Subcutaneous abdominal adipose tissue (tissue), 5 donors: ENCODE measurements around the gene MDGA2.

ENCODE experiments used
- H3K27ac ChIP-seq: one replicate; pipeline ENCODE4 v1.7.0; 2013; ENCODE audit warnings: low read depth, mild to moderate bottlenecking, inconsistent platforms, low read length, moderate library complexity
- H3K27me3 ChIP-seq, 5 donors: one replicate each; pipeline ENCODE4 v1.7.0; 2013; ENCODE audit warnings: low read length in 5 of 5, inconsistent platforms in 1 of 5; ENCODE audit not compliant: control insufficient read depth in 5 of 5, insufficient read depth in 4 of 5
- H3K36me3 ChIP-seq, 5 donors: one replicate each; pipeline ENCODE4 v1.7.0; 2013; ENCODE audit warnings: low read length in 5 of 5; ENCODE audit not compliant: control insufficient read depth in 5 of 5, insufficient read depth in 5 of 5
- H3K4me1 ChIP-seq, 5 donors: one replicate each; pipeline ENCODE4 v1.7.0; 2013; ENCODE audit warnings: low read length in 5 of 5, mild to moderate bottlenecking in 3 of 5, moderate library complexity in 1 of 5; ENCODE audit not compliant: control insufficient read depth in 5 of 5, insufficient read depth in 5 of 5
- H3K4me3 ChIP-seq, 5 donors: one replicate each; pipeline ENCODE4 v1.7.0; 2013; ENCODE audit warnings: low read length in 5 of 5, low read depth in 1 of 5
- H3K9ac ChIP-seq, 5 donors: one replicate each; pipeline ENCODE4 v1.7.0; 2013; ENCODE audit warnings: low read length in 5 of 5, mild to moderate bottlenecking in 4 of 5, moderate library complexity in 3 of 5
- H3K9me3 ChIP-seq, 5 donors: one replicate each; pipeline ENCODE4 v1.7.0; 2013; ENCODE audit warnings: low read length in 5 of 5; ENCODE audit not compliant: control insufficient read depth in 5 of 5
- donor health status: healthy.
- donor health status: healthy.
- donor health status: healthy.
- donor health status: healthy.
- donor health status: healthy.

The MDGA2 gene

DNA sequence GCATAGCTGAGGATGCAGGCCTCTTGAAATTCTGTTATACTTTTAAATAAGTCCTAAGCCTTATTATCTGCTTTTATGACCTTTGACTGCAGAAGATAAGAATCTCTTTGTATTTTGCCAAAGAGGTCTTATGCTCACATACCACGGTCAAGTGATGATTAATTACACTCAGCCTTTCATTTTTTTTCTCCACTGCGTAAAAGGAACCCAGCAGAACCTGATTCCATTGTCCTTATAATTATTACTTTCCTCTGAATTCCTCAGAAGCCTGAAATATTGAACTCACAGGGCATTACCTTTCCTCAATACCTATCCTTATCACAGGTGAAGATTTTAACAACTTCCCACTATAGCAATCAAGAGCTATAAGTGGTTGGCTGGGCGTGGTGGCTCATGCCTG, 525.1 kb downstream of the MDGA2 start:
- Histone ChIP-seq H3K4me1 (no peaks in the 10 kb centered on the region), H3K27ac (no peak overlapping the region), H3K9me3 (peaks cover 0 to 6% (median 0%) of the 10 kb centered on the region in 5 donors), H3K4me3 (no peak overlapping the region), H3K36me3 (no peaks in the 10 kb centered on the region), H3K27me3 (no peaks in the 10 kb centered on the region), H3K9ac (no peak overlapping the region)

DNA sequence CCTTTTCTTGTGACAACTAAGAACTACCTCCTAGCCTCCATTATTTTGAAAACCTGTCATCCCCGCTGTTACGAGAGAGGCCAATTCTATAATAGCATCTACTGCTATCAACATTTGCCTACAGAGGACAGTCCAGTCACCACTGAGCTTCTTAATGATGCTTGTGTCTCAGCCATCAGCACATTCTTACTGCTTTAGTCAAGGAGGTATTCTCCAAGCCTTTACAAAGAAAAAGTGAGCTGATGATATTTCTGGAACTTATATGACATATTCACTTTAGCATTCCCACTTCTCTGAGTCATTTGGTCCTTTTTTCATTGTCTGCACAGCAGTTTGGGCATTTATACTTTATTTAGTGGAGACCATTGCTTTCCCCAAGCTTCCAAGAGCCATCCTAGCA, 526.1 kb downstream of the MDGA2 start:
- Histone ChIP-seq H3K36me3 (no peaks in the 10 kb centered on the region), H3K9ac (no peak overlapping the region), H3K9me3 (no peaks in the 10 kb centered on the region), H3K27me3 (no peaks in the 10 kb centered on the region), H3K4me1 (no peaks in the 10 kb centered on the region), H3K4me3 (no peak overlapping the region), H3K27ac (no peak overlapping the region)

DNA sequence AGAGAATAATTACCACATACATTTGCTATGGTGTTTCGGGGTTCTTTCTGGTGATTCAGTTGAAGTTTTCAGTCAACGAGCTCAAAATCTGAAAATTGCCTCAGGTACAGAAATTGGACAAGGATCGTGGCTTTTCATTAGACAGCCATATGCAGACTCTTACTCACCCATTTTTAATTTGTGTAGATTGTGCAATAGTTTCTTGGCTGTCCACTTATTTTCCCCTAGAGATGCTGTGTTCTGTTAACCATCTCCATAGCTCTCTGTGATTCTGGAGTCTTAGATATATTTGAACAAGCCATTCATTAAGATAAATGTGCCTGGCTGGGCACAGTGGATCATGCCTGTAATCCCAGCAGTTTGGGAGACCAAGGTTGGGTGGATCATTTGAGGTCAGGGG, 526.7 kb downstream of the MDGA2 start:
- Histone ChIP-seq H3K36me3 (no peaks in the 10 kb centered on the region), H3K4me3 (no peak overlapping the region), H3K9ac (no peak overlapping the region), H3K9me3 (no peaks in the 10 kb centered on the region), H3K27me3 (no peaks in the 10 kb centered on the region), H3K27ac (no peak overlapping the region), H3K4me1 (no peaks in the 10 kb centered on the region)

DNA sequence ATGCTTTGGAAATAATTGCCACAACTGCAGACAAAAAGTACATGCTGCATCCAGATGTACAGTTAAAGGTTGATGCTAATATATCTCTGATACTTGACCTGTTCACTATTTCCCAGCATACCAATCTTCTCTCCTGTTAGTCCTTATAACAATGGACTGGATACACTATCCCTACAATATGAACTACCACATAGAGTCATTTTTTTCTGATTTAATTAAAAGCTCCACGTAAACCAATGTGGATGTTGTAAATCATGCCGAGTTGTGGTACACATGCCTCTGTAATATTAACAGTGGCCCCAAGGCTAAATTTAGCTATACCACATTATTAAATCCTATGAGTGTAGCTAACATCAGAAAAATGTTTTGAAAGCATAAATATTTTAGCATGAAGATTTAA, 554.8 kb downstream of the MDGA2 start:
- H3K4me1 ChIP-seq: no peaks in the 10 kb centered on the region

DNA sequence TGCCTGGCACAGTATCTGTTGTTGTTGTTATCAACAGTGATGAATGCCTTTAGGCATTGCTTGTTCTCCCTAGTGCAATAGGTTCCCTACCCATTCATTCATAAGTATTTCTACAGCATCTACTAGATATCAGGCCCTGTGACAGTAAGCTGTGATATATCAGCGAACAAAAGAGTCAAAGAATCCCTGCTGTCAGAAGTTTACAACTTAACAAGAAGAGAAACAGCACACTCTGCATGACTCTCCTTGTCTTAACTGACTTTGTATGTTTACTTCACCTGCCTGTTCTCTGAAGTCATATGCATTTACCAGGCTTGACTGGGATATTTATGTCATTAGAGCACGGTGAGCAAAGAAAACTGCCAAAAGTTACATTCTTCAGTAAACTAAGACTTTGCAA, 571.6 kb downstream of the MDGA2 start:
- Histone ChIP-seq H3K36me3 (no peaks in the 10 kb centered on the region), H3K4me3 (no peak overlapping the region), H3K27me3 (no peaks in the 10 kb centered on the region), H3K27ac (no peak overlapping the region), H3K9ac (no peak overlapping the region), H3K4me1 (no peaks in the 10 kb centered on the region), H3K9me3 (no peaks in the 10 kb centered on the region)

More for the DNA sequence above, 554.8 kb downstream of the MDGA2 start:
- no peaks in the 10 kb centered on the region for H3K36me3 ChIP-seq
- H3K27ac ChIP-seq: no peak overlapping the region
- no peak overlapping the region for H3K4me3 ChIP-seq
- no peak overlapping the region for H3K9ac ChIP-seq
- no peaks in the 10 kb centered on the region for H3K27me3 ChIP-seq
- peaks cover 0 to 6% (median 0%) of the 10 kb centered on the region in 5 donors for H3K9me3 ChIP-seq

DNA sequence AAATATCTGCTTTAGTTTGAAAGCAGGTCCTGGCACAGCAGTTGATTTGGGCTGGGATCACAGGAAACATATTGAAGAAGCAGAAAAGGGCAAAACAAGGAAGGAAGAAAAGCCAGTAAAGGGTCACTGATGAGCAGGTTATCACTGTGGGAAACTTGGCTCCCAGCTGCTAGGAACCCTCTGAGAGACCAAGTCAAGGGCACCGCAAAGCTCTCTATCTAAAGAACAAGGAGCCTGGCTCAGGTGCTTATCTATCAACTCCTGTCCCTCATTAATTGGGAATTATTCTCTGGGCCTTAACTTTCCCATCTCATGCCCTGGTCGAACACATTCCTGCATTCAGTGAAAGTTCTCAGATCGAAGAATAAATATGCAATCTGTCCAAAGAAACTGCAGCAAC, 572.9 kb downstream of the MDGA2 start:
- no peak overlapping the region for H3K4me3 ChIP-seq
- H3K27ac ChIP-seq: no peak overlapping the region
- no peaks in the 10 kb centered on the region for H3K9me3 ChIP-seq
- no peaks in the 10 kb centered on the region for H3K4me1 ChIP-seq
- H3K27me3 ChIP-seq: no peaks in the 10 kb centered on the region
- H3K9ac ChIP-seq: no peak overlapping the region
- H3K36me3 ChIP-seq: no peaks in the 10 kb centered on the region

DNA sequence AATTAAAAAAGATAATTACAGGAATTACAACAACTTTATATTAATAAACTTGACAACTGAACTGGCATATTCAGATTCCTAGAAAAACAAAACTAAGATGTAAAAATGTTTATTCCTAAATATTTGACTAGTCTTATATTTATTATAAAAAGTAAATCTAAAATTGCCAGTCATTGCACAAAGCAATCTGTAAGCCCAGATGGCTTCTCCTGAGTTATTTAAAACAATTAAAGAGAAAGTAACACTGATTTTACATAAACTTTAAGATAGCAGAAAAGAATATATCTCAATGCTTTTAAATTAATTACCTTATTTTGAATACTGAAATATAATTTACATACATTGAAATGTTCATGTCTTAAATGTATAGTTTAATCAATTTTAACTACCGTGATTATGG, 589.7 kb downstream of the MDGA2 start:
- Histone ChIP-seq H3K9me3 (no peaks in the 10 kb centered on the region), H3K4me3 (no peak overlapping the region), H3K27ac (no peak overlapping the region), H3K4me1 (no peaks in the 10 kb centered on the region), H3K9ac (no peak overlapping the region), H3K27me3 (no peaks in the 10 kb centered on the region), H3K36me3 (no peaks in the 10 kb centered on the region)

DNA sequence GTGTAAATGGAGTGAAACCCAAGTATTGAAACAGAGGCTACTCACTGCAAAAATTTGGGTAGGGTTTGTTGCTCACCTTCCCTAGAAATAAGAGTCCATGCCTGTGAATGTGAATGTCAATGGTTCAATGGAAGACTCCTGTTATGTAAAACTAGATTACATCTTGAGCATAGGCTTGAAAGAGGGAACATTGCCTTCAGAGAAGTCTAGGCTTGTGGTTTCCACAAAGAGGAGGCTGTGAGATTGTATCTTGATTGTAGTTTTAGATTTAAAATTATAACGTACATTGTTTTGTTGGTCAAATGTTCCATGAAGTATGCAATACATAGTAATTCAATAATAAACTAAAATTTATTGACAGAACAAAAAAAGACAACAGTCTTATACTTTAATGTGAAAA, 610.1 kb downstream of the MDGA2 start:
- no peaks in the 10 kb centered on the region for H3K27me3 ChIP-seq
- H3K9ac ChIP-seq: no peak overlapping the region
- H3K9me3 ChIP-seq: no peaks in the 10 kb centered on the region
- H3K4me1 ChIP-seq: no peaks in the 10 kb centered on the region
- no peak overlapping the region for H3K27ac ChIP-seq
- H3K36me3 ChIP-seq: no peaks in the 10 kb centered on the region
- no peak overlapping the region for H3K4me3 ChIP-seq

DNA sequence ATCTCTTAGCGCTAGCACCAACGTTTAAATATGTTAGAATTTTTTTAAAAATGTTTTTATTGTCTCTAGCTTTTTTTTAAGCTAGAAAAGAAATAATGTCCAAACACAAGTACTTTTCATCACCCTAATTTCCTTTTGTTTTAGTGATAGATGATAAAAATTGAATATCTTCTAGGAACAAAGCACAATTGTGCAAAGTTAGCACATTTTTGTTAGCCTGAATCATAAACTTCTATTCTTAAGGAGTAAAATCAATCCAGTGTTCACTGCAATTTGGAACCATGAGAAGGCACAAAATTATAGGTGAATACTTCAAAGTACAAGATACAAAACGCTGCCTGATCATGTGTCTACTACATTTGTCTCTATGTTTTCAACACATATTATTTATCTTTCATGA, 615.4 kb downstream of the MDGA2 start:
- Histone ChIP-seq H3K4me1 (no peaks in the 10 kb centered on the region), H3K9ac (no peak overlapping the region), H3K9me3 (no peaks in the 10 kb centered on the region), H3K27ac (no peak overlapping the region), H3K27me3 (no peaks in the 10 kb centered on the region), H3K4me3 (no peak overlapping the region), H3K36me3 (no peaks in the 10 kb centered on the region)

DNA sequence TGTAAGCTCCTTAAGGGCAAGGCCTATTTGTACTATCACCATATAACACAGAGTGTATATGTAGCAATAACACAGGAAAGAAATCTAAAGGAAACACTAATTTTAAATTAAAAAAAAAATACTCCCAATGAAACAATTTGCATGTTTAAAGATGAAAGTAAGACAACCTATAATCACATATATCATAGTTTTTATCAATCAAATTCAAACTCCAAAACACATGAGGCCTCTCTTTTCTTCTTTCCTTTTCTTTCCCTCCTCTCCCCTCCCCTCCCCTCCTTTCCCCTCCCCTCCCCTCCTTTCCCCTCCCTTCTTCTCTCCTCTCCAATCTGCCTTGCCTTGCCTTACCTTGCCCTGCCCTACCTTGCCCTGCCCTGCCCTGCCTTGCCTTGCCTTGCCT, 618.0 kb downstream of the MDGA2 start:
- Histone ChIP-seq H3K36me3 (no peaks in the 10 kb centered on the region), H3K4me1 (no peaks in the 10 kb centered on the region), H3K9ac (no peak overlapping the region), H3K27ac (no peak overlapping the region), H3K27me3 (no peaks in the 10 kb centered on the region), H3K4me3 (no peak overlapping the region), H3K9me3 (no peaks in the 10 kb centered on the region)

DNA sequence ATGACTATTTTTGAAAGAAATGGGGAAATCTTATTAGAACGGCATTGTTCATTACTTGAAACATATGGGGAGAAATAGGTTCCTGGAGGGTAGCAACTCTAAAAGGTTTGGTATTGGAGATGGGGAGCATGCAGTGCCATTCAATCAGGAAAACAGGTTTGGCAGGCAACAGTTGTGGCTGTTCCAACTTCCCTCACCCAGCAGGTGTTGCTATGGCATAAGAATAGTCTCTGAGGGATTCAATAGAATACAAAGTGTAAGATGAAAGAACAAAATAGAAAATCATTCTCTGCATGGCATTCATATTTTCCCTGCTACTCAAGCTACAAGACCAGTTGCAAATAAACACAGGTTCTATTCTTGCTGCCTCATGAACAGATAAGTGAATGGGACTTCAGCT, 630.6 kb downstream of the MDGA2 start:
- Histone ChIP-seq H3K9me3 (no peaks in the 10 kb centered on the region), H3K36me3 (no peaks in the 10 kb centered on the region), H3K9ac (no peak overlapping the region), H3K27me3 (no peaks in the 10 kb centered on the region), H3K4me1 (no peaks in the 10 kb centered on the region), H3K27ac (no peak overlapping the region), H3K4me3 (no peak overlapping the region)
